Fibroblast of skin of back (primary cell): ENCODE results near the gene CKAP2L.
"Not testable (repeated sequence)": the region's sequence is repeated elsewhere in the genome, so short reads cannot be mapped to it uniquely, and the experiment has no call there.

ENCODE experiments used
- DNase-seq: peaks from one replicate; pipeline ENCODE4 v3.0.0-alpha.2; 2013

Gene CKAP2L

GRCh38 chr2:112706947-112707346 is 57.5 kb downstream of the CKAP2L start:
- DNase-seq, result not testable (repeated sequence)

GRCh38 chr2:112706170-112706664 is 58.2 kb downstream of the CKAP2L start:
- DNase-seq, result peak; percentile 8

DNA sequence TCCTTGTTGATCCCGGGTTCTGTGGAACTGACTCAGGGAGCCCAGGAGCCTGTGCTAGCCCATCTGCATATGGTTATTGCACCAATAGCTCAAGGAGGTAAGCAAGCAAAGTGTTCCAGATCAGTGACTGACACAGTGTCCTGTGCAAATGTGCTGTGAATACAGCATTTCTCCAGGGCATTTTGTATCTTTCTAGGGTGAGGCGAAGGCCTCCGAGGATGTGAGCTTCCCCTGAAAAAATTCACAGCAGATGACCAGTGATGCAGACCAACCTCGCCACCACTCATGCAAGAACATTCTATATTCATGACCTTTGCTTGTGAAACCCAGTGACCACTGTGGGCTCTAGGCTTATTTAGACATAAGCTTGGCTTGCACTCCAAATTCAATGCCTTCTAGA is 58.8 kb downstream of the CKAP2L start:
- no peak for DNase-seq

- no peak for DNase-seq
Measured at GRCh38 chr2:112703684-112704083, 60.7 kb downstream of the CKAP2L start.

DNA sequence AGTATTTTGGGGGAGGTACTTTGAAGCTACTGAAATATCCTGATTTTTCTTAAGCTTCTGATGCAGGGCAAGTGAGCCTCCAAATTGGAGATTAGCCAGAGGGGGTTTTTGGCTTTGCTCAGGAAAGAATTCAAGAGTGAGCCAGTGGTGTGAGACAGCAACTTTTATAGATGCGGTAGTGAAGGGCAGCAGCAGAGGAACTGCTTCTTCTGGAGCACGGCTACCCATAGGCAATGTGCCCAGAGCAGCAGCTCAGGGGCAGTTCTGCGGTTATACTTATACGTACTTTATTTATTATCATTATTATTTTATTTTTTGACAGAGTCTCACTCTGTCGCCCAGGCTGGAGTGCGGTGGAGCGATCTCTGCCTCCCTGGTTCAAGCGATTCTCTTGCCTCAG is 63.4 kb downstream of the CKAP2L start:
- no peak for DNase-seq

- no peak for DNase-seq
Measured at GRCh38 chr2:112699984-112700667, 64.3 kb downstream of the CKAP2L start.

GRCh38 chr2:112698834-112699515 is 65.4 kb downstream of the CKAP2L start:
- no peak for DNase-seq

- DNase-seq, result no peak
Measured at GRCh38 chr2:112694182-112694581, 70.2 kb downstream of the CKAP2L start.

GRCh38 chr2:112693596-112693995 is 70.8 kb downstream of the CKAP2L start:
- no peak for DNase-seq

- DNase-seq, result no peak
Measured at GRCh38 chr2:112692918-112693317, 71.5 kb downstream of the CKAP2L start.

GRCh38 chr2:112692495-112692911 is 71.9 kb downstream of the CKAP2L start:
- peak; percentile 89 for DNase-seq

DNA sequence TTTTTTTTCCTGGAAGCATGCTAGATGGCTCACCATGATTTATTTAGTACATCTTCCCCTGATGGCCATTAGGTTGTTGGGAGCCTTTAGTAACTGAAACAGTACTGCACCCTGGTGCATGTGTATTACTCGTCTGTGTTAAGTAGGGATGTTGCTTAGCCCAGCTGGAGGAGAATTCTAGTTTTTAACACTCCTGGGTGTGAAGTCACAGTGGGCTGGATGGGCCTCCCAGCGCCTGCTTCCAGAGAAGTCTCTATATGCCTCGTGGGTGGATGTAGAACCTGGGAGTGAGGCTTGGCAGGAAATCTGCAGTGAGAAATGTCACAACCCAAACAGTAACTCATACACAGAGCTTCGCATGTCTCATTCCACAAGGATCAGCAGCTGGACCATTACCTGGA is 72.5 kb downstream of the CKAP2L start:
- DNase-seq, result no peak

- DNase-seq, result peak; percentile 38
Measured at GRCh38 chr2:112690853-112691401, 73.5 kb downstream of the CKAP2L start.

- DNase-seq, result no peak
Measured at GRCh38 chr2:112688086-112688880, 76.1 kb downstream of the CKAP2L start.

DNA sequence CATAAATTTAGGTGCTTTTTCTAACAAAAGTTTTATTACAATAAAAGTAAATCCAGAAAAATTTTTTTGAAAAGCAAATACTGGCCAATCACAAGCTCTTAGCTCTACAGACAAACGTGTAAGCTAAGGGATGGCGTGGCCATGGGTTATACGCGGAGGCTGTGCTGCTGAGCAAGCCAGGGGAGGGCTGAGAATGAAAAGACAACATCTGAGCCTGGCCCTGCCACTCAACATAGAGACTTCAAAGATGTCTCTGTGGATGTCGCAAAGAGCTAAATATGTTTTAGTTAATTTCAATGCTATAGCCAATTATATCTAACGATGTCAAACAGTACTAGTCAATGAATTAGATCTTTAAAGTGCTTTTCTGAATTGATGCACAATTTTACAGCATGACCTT is 76.9 kb downstream of the CKAP2L start:
- no peak for DNase-seq
